Activated CD8-positive, alpha-beta T cell treated with anti-CD3 and anti-CD28 coated beads for 36 hours (primary cell): ENCODE data around the gene TNFRSF11A. TPM values are rescaled to one million over a fixed set of nuclear protein-coding genes. Genes with fewer than 3 reads are reported as not detected.

ENCODE experiments used
- ATAC-seq: fragments of 200-7000 bp; cut with Tn5 transposase; one replicate; pipeline ENCODE4 v1.10.0; 2021; ENCODE audit warnings: mild to moderate bottlenecking, moderate library complexity
- CTCF ChIA-PET: fragments of 350-600 bp; sonication (Branson Sonifier 250); formaldehyde crosslinking; loops from one replicate; lab custom pipeline; 2021; ENCODE audit warnings: antibody characterized with exemption; lab: Charles Lee
- POLR2A ChIA-PET: fragments of 350-600 bp; sonication (Branson Sonifier 250); formaldehyde crosslinking; loops from one replicate; lab custom pipeline; 2021; ENCODE audit warnings: antibody characterized with exemption; lab: Charles Lee
- DNase-seq: peaks from one replicate; pipeline ENCODE4 v3.0.0-alpha.2; 2020
- H3K27ac Mint-ChIP-seq: one replicate; pipeline ENCODE4 v1.8.0; 2021; ENCODE audit warnings: mild to moderate bottlenecking, mixed read lengths
- H3K27me3 Mint-ChIP-seq: one replicate; pipeline ENCODE4 v1.8.0; 2021; ENCODE audit warnings: mixed read lengths
- H3K36me3 Mint-ChIP-seq: one replicate; pipeline ENCODE4 v1.8.0; 2021; ENCODE audit warnings: low read depth, mixed read lengths
- H3K4me1 Mint-ChIP-seq: one replicate; pipeline ENCODE4 v1.8.0; 2021; ENCODE audit warnings: low read depth, mixed read lengths
- H3K4me3 Mint-ChIP-seq: one replicate; pipeline ENCODE4 v1.8.0; 2021; ENCODE audit warnings: mild to moderate bottlenecking, moderate library complexity, mixed read lengths
- H3K9me3 Mint-ChIP-seq: one replicate; pipeline ENCODE4 v1.8.0; 2021; ENCODE audit warnings: mixed read lengths
- CTCF ChIP-seq: fragments of 200-600 bp; IDR thresholded peaks from one replicate; pipeline ENCODE4 v1.8.0; 2022; ENCODE audit warnings: antibody characterized with exemption, mild to moderate bottlenecking
- intact Hi-C: fragments of 100-400 bp; cut with micrococcal nuclease; formaldehyde crosslinking; loops from one replicate; pipeline ENCODE4 v1.10.0; 2022
- total RNA-seq, 2 experiments: library from RNA; stranded (reverse); gene quantifications; one replicate each; pipeline ENCODE4 v1.2.3, GENCODE V29; 2021

TNFRSF11A gene
- total RNA-seq, 2 experiments from 2014 or later = 7.3 to 8.0 TPM

- ChIA-PET CTCF (interaction anchor here (0.7 to 1.7 kb wide), 3 partner anchors 94 to 252 kb away, joined by 3 to 6 read pairs (median 5); no protein-coding TSS in a partner anchor), POLR2A (interaction anchor here (1.0 to 1.1 kb wide), 2 partner anchors 8 to 12 kb away, joined by 3 to 4 read pairs; no protein-coding TSS in a partner anchor)
- ATAC-seq (no peak), DNase-seq (no peak)
- intact Hi-C loops = no loop called here
- peaks cover 74% of the 10 kb centered on the region for H3K27me3 Mint-ChIP-seq
- no peak for TF ChIP-seq CTCF
- no peak overlapping the region for H3K27ac Mint-ChIP-seq
- H3K36me3 Mint-ChIP-seq = no peaks in the 10 kb centered on the region
- H3K9me3 Mint-ChIP-seq = no peaks in the 10 kb centered on the region
- peak overlapping the region; percentile 77 for H3K4me3 Mint-ChIP-seq
- peaks cover 39% of the 10 kb centered on the region for H3K4me1 Mint-ChIP-seq
Observed at GRCh38 chr18:62326646-62327348, 1.7 kb downstream of the TNFRSF11A start.

DNA sequence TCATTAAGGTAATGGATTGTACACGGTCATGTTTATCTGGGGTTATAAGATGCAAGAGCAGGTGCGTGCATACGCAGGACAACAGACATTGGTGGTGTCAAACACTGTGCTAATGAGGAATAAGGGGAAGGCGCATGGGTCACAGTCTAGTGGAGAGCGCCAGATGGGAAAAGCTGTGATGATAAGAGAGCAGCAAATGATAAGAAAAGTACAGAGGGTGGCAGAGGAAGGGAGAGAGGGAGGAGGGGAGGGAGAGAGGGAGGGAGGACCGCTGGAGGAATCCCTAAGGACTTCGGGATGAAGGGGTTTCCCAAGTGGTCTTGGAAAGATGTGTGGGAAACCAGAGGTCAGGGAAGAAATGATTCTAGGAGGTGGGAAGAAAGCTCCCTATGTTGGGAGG lies 2.9 kb downstream of the TNFRSF11A start:
- no peak for TF ChIP-seq CTCF
- peaks cover 40% of the 10 kb centered on the region for H3K4me1 Mint-ChIP-seq
- CTCF ChIA-PET = interaction anchor here (1.6 kb wide), 1 partner anchor 98 kb away, joined by 5 read pairs; no protein-coding TSS in a partner anchor
- no peak for ATAC-seq
- intact Hi-C loops = no loop called here
- H3K4me3 Mint-ChIP-seq = no peak overlapping the region
- H3K27ac Mint-ChIP-seq = no peak overlapping the region
- H3K27me3 Mint-ChIP-seq = peaks cover 73% of the 10 kb centered on the region
- no peak for DNase-seq
- H3K36me3 Mint-ChIP-seq = no peaks in the 10 kb centered on the region
- POLR2A ChIA-PET = no interaction called here
- no peaks in the 10 kb centered on the region for H3K9me3 Mint-ChIP-seq

DNA sequence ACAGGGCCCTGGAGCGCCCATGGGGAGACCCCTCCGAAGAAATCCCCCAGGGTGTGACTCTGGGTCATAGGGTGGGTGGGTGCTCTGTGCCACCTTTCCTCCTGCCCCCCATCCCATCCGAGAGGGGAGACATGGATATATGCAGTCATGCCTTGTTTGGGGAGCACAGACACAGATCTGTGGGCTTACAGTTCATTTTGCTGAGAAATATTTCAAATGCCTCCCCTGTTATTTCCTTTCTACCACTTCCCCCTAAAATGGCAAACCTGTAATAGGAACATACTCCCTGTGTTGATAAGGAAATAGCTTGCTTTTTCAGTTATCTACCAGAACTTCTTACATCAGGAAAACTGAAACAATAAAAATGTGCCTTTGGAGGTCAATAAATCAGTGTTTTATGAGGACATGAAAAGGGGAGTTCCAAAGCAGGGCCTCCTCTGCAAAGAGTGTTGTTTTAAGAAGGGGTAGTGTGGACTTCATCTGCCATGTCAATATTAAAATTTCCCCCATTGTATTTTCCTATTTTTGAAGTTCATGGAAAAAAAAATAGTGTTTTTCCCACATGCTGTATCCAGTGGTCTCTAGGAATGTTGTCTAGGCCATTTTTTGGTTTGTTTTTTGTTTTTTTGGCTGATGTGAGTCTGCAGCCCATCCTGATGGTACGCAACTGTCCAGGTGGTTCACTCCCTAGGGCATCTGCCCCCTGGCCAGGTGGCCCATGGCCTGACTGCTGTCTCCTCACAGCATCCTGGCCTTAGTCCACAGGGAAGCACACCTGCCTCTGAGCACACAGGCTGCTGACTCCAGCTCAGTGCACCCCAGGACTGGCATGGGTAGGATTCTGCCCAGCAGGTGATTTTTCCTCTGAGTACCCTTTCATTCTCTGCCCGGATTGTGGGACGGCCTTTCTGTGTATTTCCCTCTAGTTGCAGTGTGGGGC lies 3.7 kb downstream of the TNFRSF11A start:
- Mint-ChIP-seq H3K4me1 (peaks cover 39% of the 10 kb centered on the region), H3K27me3 (peaks cover 67% of the 10 kb centered on the region), H3K27ac (no peak overlapping the region), H3K4me3 (no peak overlapping the region), H3K9me3 (no peaks in the 10 kb centered on the region), H3K36me3 (no peaks in the 10 kb centered on the region)
- CTCF ChIA-PET = interaction anchor here (1.2 to 1.6 kb wide), 3 partner anchors 89 to 97 kb away, joined by 3 to 5 read pairs (median 3); no protein-coding TSS in a partner anchor
- no peak for ATAC-seq
- no peak for DNase-seq
- intact Hi-C loops = no loop called here
- POLR2A ChIA-PET = interaction anchor here (1.5 kb wide), 1 partner anchor 10 kb away, joined by 3 read pairs; no protein-coding TSS in a partner anchor
- TF ChIP-seq CTCF = no peak

GRCh38 chr18:62329691-62330454 lies 4.8 kb downstream of the TNFRSF11A start:
- ChIA-PET CTCF (interaction anchor here (1.2 to 1.6 kb wide), 2 partner anchors 88 to 92 kb away, joined by 3 read pairs; no protein-coding TSS in a partner anchor), POLR2A (interaction anchor here (1.5 kb wide), 1 partner anchor 9 kb away, joined by 3 read pairs; no protein-coding TSS in a partner anchor)
- Mint-ChIP-seq H3K36me3 (no peaks in the 10 kb centered on the region), H3K4me3 (no peak overlapping the region), H3K9me3 (no peaks in the 10 kb centered on the region), H3K27ac (no peak overlapping the region), H3K27me3 (peaks cover 61% of the 10 kb centered on the region), H3K4me1 (peaks cover 31% of the 10 kb centered on the region)
- peak; percentile 66 for DNase-seq
- TF ChIP-seq CTCF = no peak
- ATAC-seq = peak; percentile 72
- intact Hi-C loops = no loop called here
